G401 (cell line): ENCODE data around the gene DUT. TPM values are rescaled to one million over a fixed set of nuclear protein-coding genes. Genes with fewer than 3 reads are reported as not detected.

Experiments used
- total RNA-seq: library from RNA; depleted of rRNA; stranded (reverse); fragments of >200 nt; shearing (Covaris generic); gene quantifications from 2 replicates; pipeline ENCODE4 v1.2.3, GENCODE V29; 2014; rRNA removed

DUT gene
- total RNA-seq, 1 experiment from 2014 or later, result 182 TPM

Other genes with a start within 250 kb of the DUT start
- gene SLC24A5, start 210.4 kb upstream of the DUT start, total RNA-seq, result not detected in 2 replicates
- gene MYEF2, start 153.1 kb upstream of the DUT start, total RNA-seq, result 11.3 and 13.3 TPM in 2 replicates
- not detected in 2 replicates for gene CTXN2, start 139.8 kb upstream of the DUT start, total RNA-seq
- gene SLC12A1, start 125.1 kb upstream of the DUT start, total RNA-seq, result not detected in 2 replicates